Panc1 (cell line): ENCODE results near the gene AS3MT.

ENCODE experiments used
- CTCF ChIP-seq: fragments of 450-650 bp; IDR thresholded peaks from 2 replicates; pipeline ENCODE4 v1.5.1; 2017; ENCODE audit warnings: mild to moderate bottlenecking
- POLR2AphosphoS5 ChIP-seq: IDR thresholded peaks from 2 replicates; pipeline ENCODE4 v1.6.1; 2012; ENCODE audit warnings: mild to moderate bottlenecking, low read depth, low read length, moderate library complexity
- REST ChIP-seq, 2 experiments: IDR thresholded peaks; 2 replicates each; pipeline ENCODE4 v1.6.1; 2011 to 2012; ENCODE audit warnings: low read depth in 2 of 2, control low read depth in 1 of 2, low read length in 1 of 2, mild to moderate bottlenecking in 1 of 2, moderate library complexity in 1 of 2; ENCODE audit not compliant: insufficient read depth in 1 of 2
- SIN3A ChIP-seq: IDR thresholded peaks from 2 replicates; pipeline ENCODE4 v1.6.1; 2012; ENCODE audit warnings: low read depth, mild to moderate bottlenecking, low read length, moderate library complexity, borderline replicate concordance; ENCODE audit not compliant: insufficient read depth
- TCF7L2 ChIP-seq: IDR thresholded peaks from 2 replicates; pipeline ENCODE4 v1.6.1; 2011; ENCODE audit warnings: mild to moderate bottlenecking, low read depth, low read length, inconsistent platforms

- TF ChIP-seq CTCF, result no peak
- no peak for TF ChIP-seq REST (IDR thresholded peaks at IDR 0.05; ENCODE audit: insufficient read depth in 1 of 2, low read depth in 2 of 2, low read length in 1 of 2)
- no peak for TF ChIP-seq POLR2AphosphoS5
- no peak for TF ChIP-seq SIN3A
- TF ChIP-seq TCF7L2, result no peak
Measured at GRCh38 chr10:102865620-102866019, 3.6 kb upstream of the AS3MT start.
